ENCODE measurements around the gene ANTXR2.

ANTXR2 gene

GRCh38 chr4:80081566-80081965 is 8.5 kb upstream of the ANTXR2 start:
- ATAC-seq (ENCODE audit: low read depth), result no peak
- Mint-ChIP-seq H3K9me3 (no peaks in the 10 kb centered on the region), H3K4me3 (no peak overlapping the region), H3K36me3 (no peaks in the 10 kb centered on the region), H3K4me1 (peaks cover 2% of the 10 kb centered on the region), H3K27ac (no peak overlapping the region), H3K27me3 (peaks cover 6% of the 10 kb centered on the region)
- no peak for DNase-seq (ENCODE audit: low spot score in 2 of 2)

- Mint-ChIP-seq H3K9me3 (no peaks in the 10 kb centered on the region), H3K27me3 (peaks cover 6% of the 10 kb centered on the region), H3K36me3 (no peaks in the 10 kb centered on the region), H3K4me1 (peaks cover 8% of the 10 kb centered on the region), H3K4me3 (no peak overlapping the region), H3K27ac (no peak overlapping the region)
- DNase-seq (ENCODE audit: low spot score in 2 of 2) (no peak), ATAC-seq (ENCODE audit: low read depth) (no peak)
Measured at GRCh38 chr4:80079255-80079923, 6.4 kb upstream of the ANTXR2 start.

GRCh38 chr4:80078346-80079092 is 5.5 kb upstream of the ANTXR2 start:
- Mint-ChIP-seq H3K27me3 (peaks cover 6% of the 10 kb centered on the region), H3K27ac (no peak overlapping the region), H3K9me3 (no peaks in the 10 kb centered on the region), H3K36me3 (no peaks in the 10 kb centered on the region), H3K4me3 (no peak overlapping the region), H3K4me1 (peaks cover 15% of the 10 kb centered on the region)
- DNase-seq (ENCODE audit: low spot score in 2 of 2), result no peak
- ATAC-seq (ENCODE audit: low read depth), result no peak

- no peaks in the 10 kb centered on the region for H3K36me3 Mint-ChIP-seq
- ATAC-seq (ENCODE audit: low read depth), result no peak
- no peak for DNase-seq (ENCODE audit: low spot score in 2 of 2)
- H3K9me3 Mint-ChIP-seq, result no peaks in the 10 kb centered on the region
- H3K4me1 Mint-ChIP-seq, result peaks cover 15% of the 10 kb centered on the region
- no peak overlapping the region for H3K4me3 Mint-ChIP-seq
- H3K27ac Mint-ChIP-seq, result no peak overlapping the region
- H3K27me3 Mint-ChIP-seq, result peaks cover 6% of the 10 kb centered on the region
Measured at GRCh38 chr4:80077639-80078038, 4.6 kb upstream of the ANTXR2 start.

GRCh38 chr4:80076681-80077080 is 3.7 kb upstream of the ANTXR2 start:
- Mint-ChIP-seq H3K27me3 (peaks cover 6% of the 10 kb centered on the region), H3K27ac (no peak overlapping the region), H3K4me1 (peaks cover 15% of the 10 kb centered on the region), H3K4me3 (no peak overlapping the region), H3K9me3 (no peaks in the 10 kb centered on the region), H3K36me3 (peaks cover 2% of the 10 kb centered on the region)
- DNase-seq (ENCODE audit: low spot score in 2 of 2) (no peak), ATAC-seq (ENCODE audit: low read depth) (no peak)

- Mint-ChIP-seq H3K4me3 (no peak overlapping the region), H3K9me3 (no peaks in the 10 kb centered on the region), H3K36me3 (peaks cover 4% of the 10 kb centered on the region), H3K27me3 (peaks cover 5% of the 10 kb centered on the region), H3K4me1 (peaks cover 16% of the 10 kb centered on the region), H3K27ac (peak overlapping the region; percentile 40)
- DNase-seq (ENCODE audit: low spot score in 2 of 2) (no peak), ATAC-seq (ENCODE audit: low read depth) (no peak)
Measured at GRCh38 chr4:80075995-80076675, 3.1 kb upstream of the ANTXR2 start.

- Mint-ChIP-seq H3K27me3 (peaks cover 5% of the 10 kb centered on the region), H3K36me3 (peaks cover 6% of the 10 kb centered on the region), H3K4me3 (no peak overlapping the region), H3K4me1 (peaks cover 20% of the 10 kb centered on the region), H3K27ac (peak overlapping the region; percentile 97), H3K9me3 (no peaks in the 10 kb centered on the region)
- ATAC-seq (ENCODE audit: low read depth) (no peak), DNase-seq (ENCODE audit: low spot score in 2 of 2) (no peak)
Measured at GRCh38 chr4:80074651-80075050, 1.6 kb upstream of the ANTXR2 start.

- Mint-ChIP-seq H3K27ac (peak overlapping the region; percentile 97), H3K27me3 (peaks cover 4% of the 10 kb centered on the region), H3K9me3 (no peaks in the 10 kb centered on the region), H3K4me1 (peaks cover 22% of the 10 kb centered on the region), H3K36me3 (peaks cover 9% of the 10 kb centered on the region), H3K4me3 (peak overlapping the region; percentile 9)
- DNase-seq (ENCODE audit: low spot score in 2 of 2) (no peak), ATAC-seq (ENCODE audit: low read depth) (no peak)
Measured at GRCh38 chr4:80074069-80074468, 1.0 kb upstream of the ANTXR2 start.

GRCh38 chr4:80073473-80074008 is 512 bp upstream of the ANTXR2 start:
- Mint-ChIP-seq H3K9me3 (no peaks in the 10 kb centered on the region), H3K4me3 (peak overlapping the region; percentile 94), H3K27ac (peak overlapping the region; percentile 97), H3K27me3 (no peaks in the 10 kb centered on the region), H3K4me1 (peaks cover 23% of the 10 kb centered on the region), H3K36me3 (peaks cover 12% of the 10 kb centered on the region)
- peak; percentile 44 to 54 for DNase-seq (ENCODE audit: low spot score in 2 of 2)
- peak; percentile 65 for ATAC-seq (ENCODE audit: low read depth)

GRCh38 chr4:80072228-80072743 is 743 bp downstream of the ANTXR2 start:
- H3K4me3 Mint-ChIP-seq, result peak overlapping the region; percentile 94
- peaks cover 15% of the 10 kb centered on the region for H3K36me3 Mint-ChIP-seq
- ATAC-seq (ENCODE audit: low read depth) (peak; percentile 54), DNase-seq (ENCODE audit: low spot score in 2 of 2) (peak; percentile 61 to 73)
- H3K9me3 Mint-ChIP-seq, result no peaks in the 10 kb centered on the region
- H3K27me3 Mint-ChIP-seq, result no peaks in the 10 kb centered on the region
- peak overlapping the region; percentile 97 for H3K27ac Mint-ChIP-seq
- H3K4me1 Mint-ChIP-seq, result peaks cover 25% of the 10 kb centered on the region

GRCh38 chr4:80071604-80072227 is 1.3 kb downstream of the ANTXR2 start:
- no peaks in the 10 kb centered on the region for H3K9me3 Mint-ChIP-seq
- DNase-seq (ENCODE audit: low spot score in 2 of 2), result peak in 1 of 2 donors; percentile 42
- H3K36me3 Mint-ChIP-seq, result peaks cover 20% of the 10 kb centered on the region
- H3K27ac Mint-ChIP-seq, result peak overlapping the region; percentile 97
- ATAC-seq (ENCODE audit: low read depth), result peak; percentile 29
- no peaks in the 10 kb centered on the region for H3K27me3 Mint-ChIP-seq
- H3K4me3 Mint-ChIP-seq, result peak overlapping the region; percentile 94
- H3K4me1 Mint-ChIP-seq, result peaks cover 29% of the 10 kb centered on the region

GRCh38 chr4:80070880-80071603 is 2.0 kb downstream of the ANTXR2 start:
- peak overlapping the region; percentile 94 for H3K4me3 Mint-ChIP-seq
- H3K9me3 Mint-ChIP-seq, result no peaks in the 10 kb centered on the region
- H3K27ac Mint-ChIP-seq, result peak overlapping the region; percentile 97
- no peak for DNase-seq (ENCODE audit: low spot score in 2 of 2)
- H3K36me3 Mint-ChIP-seq, result peaks cover 23% of the 10 kb centered on the region
- H3K27me3 Mint-ChIP-seq, result no peaks in the 10 kb centered on the region
- H3K4me1 Mint-ChIP-seq, result peaks cover 32% of the 10 kb centered on the region
- ATAC-seq (ENCODE audit: low read depth), result no peak
